OCI-LY7 (cell line): ENCODE measurements around the gene KRTAP19-8. TPM values are rescaled to one million over a fixed set of nuclear protein-coding genes. Genes with fewer than 3 reads are reported as not detected.

ENCODE experiments used
- BruUV-seq: library from RNA; stranded (reverse); fragments of 400-500 nt; replicated peaks from 2 replicates; lab custom pipeline; 2021; lab: Mats Ljungman, UMichigan
- CTCF ChIA-PET: fragments of 300-600 bp; sonication (Branson Sonifier 250); formaldehyde crosslinking; loops from one replicate; lab custom pipeline; 2022; ENCODE audit warnings: antibody characterized with exemption; ENCODE audit not compliant: unreplicated experiment; lab: Charles Lee
- POLR2A ChIA-PET: fragments of 300-600 bp; sonication (Branson Sonifier 250); formaldehyde crosslinking; loops from one replicate; lab custom pipeline; 2022; ENCODE audit warnings: antibody characterized with exemption; lab: Charles Lee
- DNase-seq: peaks from one replicate; pipeline ENCODE4 v3.0.0-alpha.2; 2015; ENCODE audit warnings: low spot score
- H2AFZ ChIP-seq: fragments of 200-600 bp; sonication (generic), shearing (Covaris generic); 2 replicates; pipeline ENCODE4 v1.6.1; 2014; ENCODE audit warnings: mild to moderate bottlenecking, antibody characterized with exemption, low read length, moderate library complexity
- H3K27ac ChIP-seq: fragments of 200-600 bp; sonication (generic); 2 replicates; pipeline ENCODE4 v1.5.1; 2014; ENCODE audit warnings: mixed run types, low read depth, mild to moderate bottlenecking, moderate library complexity, low read length, inconsistent platforms; ENCODE audit not compliant: poor library complexity, severe bottlenecking
- H3K36me3 ChIP-seq: fragments of 200-600 bp; sonication (generic); 2 replicates; pipeline ENCODE4 v1.6.1; 2014; ENCODE audit warnings: mild to moderate bottlenecking, antibody characterized with exemption, low read length, moderate library complexity, mixed read lengths; ENCODE audit not compliant: insufficient read depth
- H3K4me1 ChIP-seq: fragments of 200-600 bp; sonication (generic); 2 replicates; pipeline ENCODE4 v1.5.1; 2014; ENCODE audit warnings: mild to moderate bottlenecking, low read length; ENCODE audit not compliant: insufficient read depth, poor library complexity, severe bottlenecking
- H3K4me2 ChIP-seq: fragments of 200-600 bp; sonication (generic); 2 replicates; pipeline ENCODE4 v1.6.1; 2014; ENCODE audit warnings: mild to moderate bottlenecking, low read length
- H3K4me3 ChIP-seq: fragments of 200-600 bp; sonication (generic); 2 replicates; pipeline ENCODE4 v1.5.1; 2014; ENCODE audit warnings: mild to moderate bottlenecking, low read depth, low read length; ENCODE audit not compliant: poor library complexity, severe bottlenecking
- H3K79me2 ChIP-seq: fragments of 200-600 bp; sonication (generic); 2 replicates; pipeline ENCODE4 v1.6.1; 2016; ENCODE audit warnings: low read depth, mild to moderate bottlenecking, low read length, moderate library complexity, mixed read lengths; ENCODE audit not compliant: insufficient read depth
- H3K9me2 ChIP-seq: fragments of 200-600 bp; sonication (generic); 2 replicates; pipeline ENCODE4 v1.6.1; 2016; ENCODE audit warnings: mild to moderate bottlenecking, low read length, mixed read lengths; ENCODE audit not compliant: insufficient read depth
- H3K9me3 ChIP-seq: fragments of 200-600 bp; sonication (generic); 2 replicates; pipeline ENCODE4 v1.6.1; 2014; ENCODE audit warnings: mild to moderate bottlenecking, mixed run types, low read length, mixed read lengths
- H4K20me1 ChIP-seq: fragments of 200-600 bp; sonication (generic); 2 replicates; pipeline ENCODE4 v1.6.1; 2014; ENCODE audit warnings: mild to moderate bottlenecking, antibody characterized with exemption, low read length, moderate library complexity, mixed read lengths; ENCODE audit not compliant: insufficient read depth
- CTCF ChIP-seq: fragments of 200-600 bp; sonication (generic); conservative IDR thresholded peaks from 2 replicates; pipeline ENCODE4 v1.5.1; 2014; ENCODE audit warnings: mild to moderate bottlenecking, antibody characterized with exemption, low read length, moderate library complexity, mixed read lengths
- EZH2phosphoT487 ChIP-seq: fragments of 200-600 bp; sonication (generic); IDR thresholded peaks from 2 replicates; pipeline ENCODE4 v1.6.1; 2018; ENCODE audit warnings: low read depth, borderline replicate concordance, mild to moderate bottlenecking, mixed run types, antibody characterized with exemption, low read length, moderate library complexity, mixed read lengths
- intact Hi-C: fragments of 100-400 bp; cut with micrococcal nuclease; formaldehyde crosslinking; loops from one replicate; pipeline ENCODE4 v1.10.0; 2022; ENCODE audit not compliant: unreplicated experiment
- total RNA-seq, 2 experiments: library from RNA; depleted of rRNA in 1 of 2; stranded (reverse); fragments of >200 nt in 1 of 2; shearing (Covaris generic) in 1 of 2; gene quantifications; 2 replicates each; pipeline ENCODE4 v1.2.3, GENCODE V29; 2014 to 2022

KRTAP19-8 gene
- total RNA-seq, 2 experiments from 2014 or later = not detected

GRCh38 chr21:30996728-30997127 is 41.5 kb downstream of the KRTAP19-8 start:
- Histone ChIP-seq H3K27ac (no peak overlapping the region), H3K9me2 (no peaks in the 10 kb centered on the region), H3K4me2 (no peak overlapping the region), H3K4me1 (no peaks in the 10 kb centered on the region), H3K36me3 (no peaks in the 10 kb centered on the region), H3K79me2 (no peaks in the 10 kb centered on the region), H3K4me3 (no peak overlapping the region), H3K9me3 (no peaks in the 10 kb centered on the region), H2AFZ (no peak overlapping the region), H4K20me1 (no peaks in the 10 kb centered on the region)
- ChIA-PET CTCF (no interaction called here), POLR2A (no interaction called here)
- intact Hi-C loops = no loop called here
- no TSS peak for BruUV-seq
- TF ChIP-seq CTCF (no peak), EZH2phosphoT487 (no peak)
- DNase-seq = no peak

GRCh38 chr21:30994932-30995331 is 43.3 kb downstream of the KRTAP19-8 start:
- no TSS peak for BruUV-seq
- no peak overlapping the region for H2AFZ ChIP-seq
- no peak for DNase-seq
- no peaks in the 10 kb centered on the region for H4K20me1 ChIP-seq
- CTCF ChIA-PET = no interaction called here
- no peak for TF ChIP-seq CTCF
- TF ChIP-seq EZH2phosphoT487 = no peak
- no peak overlapping the region for H3K4me3 ChIP-seq
- intact Hi-C loops = no loop called here
- H3K9me2 ChIP-seq = no peaks in the 10 kb centered on the region
- H3K27ac ChIP-seq = no peak overlapping the region
- H3K4me2 ChIP-seq = no peak overlapping the region
- no peaks in the 10 kb centered on the region for H3K4me1 ChIP-seq
- H3K79me2 ChIP-seq = no peaks in the 10 kb centered on the region
- POLR2A ChIA-PET = no interaction called here
- no peaks in the 10 kb centered on the region for H3K9me3 ChIP-seq
- no peaks in the 10 kb centered on the region for H3K36me3 ChIP-seq

DNA sequence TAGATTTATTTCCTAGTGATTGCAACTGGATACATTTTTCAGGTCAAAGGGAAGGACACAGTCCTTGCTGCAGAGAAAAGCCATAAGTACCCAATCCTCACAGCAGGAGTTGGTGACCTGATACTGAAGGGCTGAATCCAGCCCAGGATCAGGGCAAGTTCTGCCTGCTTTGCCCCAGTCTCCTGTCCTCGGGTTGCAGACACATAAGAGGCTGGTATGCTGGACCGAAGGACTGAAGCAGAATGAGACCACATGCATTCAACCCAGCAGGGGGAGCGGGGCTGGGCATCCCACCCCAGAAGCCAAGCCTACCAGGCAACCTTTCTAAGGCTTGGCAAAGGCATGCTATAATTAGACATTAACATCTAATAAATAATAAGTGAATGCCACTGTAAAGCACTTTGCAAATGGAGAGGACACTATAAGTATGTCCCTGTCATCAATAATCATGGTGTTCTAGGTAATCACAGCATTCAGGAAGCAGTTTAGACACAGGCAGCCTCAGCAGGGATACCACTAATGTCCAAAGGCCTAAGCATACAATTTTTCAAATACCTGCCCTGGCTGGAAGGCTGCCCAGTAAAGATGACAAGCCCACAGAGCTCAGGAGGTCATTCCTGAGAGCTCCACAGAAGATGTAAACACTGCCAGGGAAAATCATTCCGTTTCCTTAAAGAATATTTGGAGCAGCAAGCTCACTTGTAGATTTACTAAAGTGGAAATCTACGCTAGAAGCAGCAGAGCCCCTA is 47.6 kb downstream of the KRTAP19-8 start:
- no TSS peak for BruUV-seq
- H3K36me3 ChIP-seq = no peaks in the 10 kb centered on the region
- H3K9me3 ChIP-seq = no peaks in the 10 kb centered on the region
- ChIA-PET CTCF (no interaction called here), POLR2A (interaction anchor here (0.8 to 1.5 kb wide), 2 partner anchors 15 to 18 kb away, joined by 3 read pairs; no protein-coding TSS in a partner anchor)
- H3K9me2 ChIP-seq = no peaks in the 10 kb centered on the region
- H3K4me2 ChIP-seq = no peak overlapping the region
- no peak for DNase-seq
- H2AFZ ChIP-seq = no peak overlapping the region
- no peaks in the 10 kb centered on the region for H4K20me1 ChIP-seq
- H3K79me2 ChIP-seq = no peaks in the 10 kb centered on the region
- H3K4me3 ChIP-seq = no peak overlapping the region
- intact Hi-C loops = no loop called here
- no peak overlapping the region for H3K27ac ChIP-seq
- H3K4me1 ChIP-seq = no peaks in the 10 kb centered on the region
- TF ChIP-seq CTCF (no peak), EZH2phosphoT487 (no peak)
